Hepatocyte (in vitro differentiated cells): ENCODE data around the gene HDAC5. TPM values are rescaled to one million over a fixed set of nuclear protein-coding genes. Genes with fewer than 3 reads are reported as not detected.

ENCODE experiments used
- DNase-seq: peaks from one replicate; pipeline ENCODE4 v3.0.0-alpha.2; 2016; ENCODE audit warnings: low spot score
- H2AFZ ChIP-seq: fragments of 200-600 bp; sonication (generic); 2 replicates; pipeline ENCODE4 v1.6.0; 2016; ENCODE audit warnings: antibody characterized with exemption, mild to moderate bottlenecking
- H3K27ac ChIP-seq: fragments of 200-600 bp; sonication (generic); 2 replicates; pipeline ENCODE4 v1.5.1; 2016; ENCODE audit warnings: mild to moderate bottlenecking
- H3K27me3 ChIP-seq: fragments of 200-600 bp; sonication (generic); 2 replicates; pipeline ENCODE4 v1.6.1; 2016
- H3K36me3 ChIP-seq: fragments of 200-600 bp; sonication (generic); replicated peaks from 2 replicates; pipeline ENCODE4 v1.5.1; 2016; ENCODE audit warnings: low read depth; ENCODE audit not compliant: insufficient read depth
- H3K4me1 ChIP-seq: fragments of 200-600 bp; sonication (generic); 2 replicates; pipeline ENCODE4 v1.5.1; 2016; ENCODE audit warnings: mild to moderate bottlenecking, moderate library complexity; ENCODE audit not compliant: insufficient read depth
- H3K4me2 ChIP-seq: fragments of 200-600 bp; sonication (generic); 2 replicates; pipeline ENCODE4 v1.6.0; 2016
- H3K4me3 ChIP-seq: fragments of 200-600 bp; sonication (generic); 2 replicates; pipeline ENCODE4 v1.5.1; 2016; ENCODE audit warnings: mild to moderate bottlenecking
- H3K79me2 ChIP-seq: fragments of 200-600 bp; sonication (generic); 2 replicates; pipeline ENCODE4 v1.6.0; 2017; ENCODE audit warnings: mild to moderate bottlenecking
- H3K9me2 ChIP-seq: fragments of 200-600 bp; sonication (generic); replicated peaks from 2 replicates; pipeline ENCODE4 v1.6.0; 2017; ENCODE audit warnings: mild to moderate bottlenecking; ENCODE audit not compliant: insufficient read depth
- H3K9me3 ChIP-seq: fragments of 200-600 bp; sonication (generic); 2 replicates; pipeline ENCODE4 v1.5.1; 2016; ENCODE audit warnings: low read depth, mild to moderate bottlenecking
- H4K20me1 ChIP-seq: fragments of 200-600 bp; sonication (generic); 2 replicates; pipeline ENCODE4 v1.6.0; 2016; ENCODE audit warnings: mild to moderate bottlenecking; ENCODE audit not compliant: insufficient read depth, poor library complexity, severe bottlenecking
- EZH2 ChIP-seq: fragments of 200-600 bp; sonication (generic); IDR thresholded peaks from 2 replicates; pipeline ENCODE4 v1.6.1; 2016; ENCODE audit warnings: antibody characterized with exemption, mild to moderate bottlenecking, borderline replicate concordance
- EZH2phosphoT487 ChIP-seq: fragments of 200-600 bp; sonication (generic); IDR thresholded peaks from one replicate; pipeline ENCODE4 v1.6.1; 2018; ENCODE audit warnings: antibody characterized with exemption, mild to moderate bottlenecking, low read depth, moderate library complexity; ENCODE audit not compliant: unreplicated experiment, severe bottlenecking
- WGBS: methylation state at CpG from one replicate; pipeline ENCODE4 v1.1.6; 2016; ENCODE audit warnings: low lambda C conversion rate; ENCODE audit errors: missing lambda C conversion rate; 5-methylcytosine and 5-hydroxymethylcytosine counted together
- polyA plus RNA-seq: library from polyadenylated mRNA; unstranded; fragments of >200 nt; fragmentation: Nextera tagmentation; extraction: Ambion mirVana; gene quantifications from 2 replicates; pipeline ENCODE4 v1.2.1, GENCODE V29; 2016
- total RNA-seq: library from RNA; depleted of rRNA; stranded (reverse); fragments of >200 nt; gene quantifications from 2 replicates; pipeline ENCODE4 v1.2.3, GENCODE V29; 2014
- TF ChIP-seq, protein P1 (sequence below): fragments of 200-600 bp; sonication (generic); IDR thresholded peaks from 2 replicates; pipeline ENCODE4 v1.5.1; 2016; ENCODE audit warnings: antibody characterized with exemption, mild to moderate bottlenecking; ENCODE audit not compliant: poor library complexity

Gene HDAC5
- total and polyA plus RNA-seq, 2 experiments from 2014 or later, result 33.9 to 42.7 TPM

DNA sequence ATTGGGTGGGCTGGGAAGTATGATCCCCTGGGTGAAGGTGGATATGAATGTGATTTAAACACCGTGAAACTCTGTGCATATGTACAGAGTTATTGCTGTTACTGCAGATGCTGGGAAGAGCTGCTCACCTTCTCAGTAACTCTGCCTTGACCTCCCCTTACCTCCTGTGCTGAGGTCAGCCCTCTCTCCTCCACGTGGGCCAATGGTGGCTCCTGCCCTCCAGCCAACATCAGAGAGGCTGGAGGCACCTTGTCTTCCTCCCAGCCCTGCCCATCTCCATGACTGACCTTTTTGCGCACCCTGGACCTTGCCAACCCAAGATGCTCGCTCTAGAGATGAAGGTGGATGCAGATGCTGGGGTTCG is 46.7 kb upstream of the HDAC5 start:
- H3K4me3 ChIP-seq, result no peak overlapping the region
- no peaks in the 10 kb centered on the region for H3K9me2 ChIP-seq
- H2AFZ ChIP-seq, result no peak overlapping the region
- peak overlapping the region; percentile 42 for H3K27ac ChIP-seq
- no peaks in the 10 kb centered on the region for H3K79me2 ChIP-seq
- TF ChIP-seq EZH2phosphoT487 (no peak), EZH2 (no peak)
- TF ChIP-seq, protein P1, sequence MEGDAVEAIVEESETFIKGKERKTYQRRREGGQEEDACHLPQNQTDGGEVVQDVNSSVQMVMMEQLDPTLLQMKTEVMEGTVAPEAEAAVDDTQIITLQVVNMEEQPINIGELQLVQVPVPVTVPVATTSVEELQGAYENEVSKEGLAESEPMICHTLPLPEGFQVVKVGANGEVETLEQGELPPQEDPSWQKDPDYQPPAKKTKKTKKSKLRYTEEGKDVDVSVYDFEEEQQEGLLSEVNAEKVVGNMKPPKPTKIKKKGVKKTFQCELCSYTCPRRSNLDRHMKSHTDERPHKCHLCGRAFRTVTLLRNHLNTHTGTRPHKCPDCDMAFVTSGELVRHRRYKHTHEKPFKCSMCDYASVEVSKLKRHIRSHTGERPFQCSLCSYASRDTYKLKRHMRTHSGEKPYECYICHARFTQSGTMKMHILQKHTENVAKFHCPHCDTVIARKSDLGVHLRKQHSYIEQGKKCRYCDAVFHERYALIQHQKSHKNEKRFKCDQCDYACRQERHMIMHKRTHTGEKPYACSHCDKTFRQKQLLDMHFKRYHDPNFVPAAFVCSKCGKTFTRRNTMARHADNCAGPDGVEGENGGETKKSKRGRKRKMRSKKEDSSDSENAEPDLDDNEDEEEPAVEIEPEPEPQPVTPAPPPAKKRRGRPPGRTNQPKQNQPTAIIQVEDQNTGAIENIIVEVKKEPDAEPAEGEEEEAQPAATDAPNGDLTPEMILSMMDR, result no peak
- H3K27me3 ChIP-seq, result no peaks in the 10 kb centered on the region
- H3K9me3 ChIP-seq, result no peaks in the 10 kb centered on the region
- DNase-seq, result no peak
- no peaks in the 10 kb centered on the region for H4K20me1 ChIP-seq
- 69% methylated on average over 5 of the region's 5 CpGs for WGBS
- peak overlapping the region; percentile 59 for H3K4me2 ChIP-seq
- H3K36me3 ChIP-seq, result no peaks in the 10 kb centered on the region
- H3K4me1 ChIP-seq, result peaks cover 14% of the 10 kb centered on the region

- H2AFZ ChIP-seq, result no peak overlapping the region
- no peaks in the 10 kb centered on the region for H4K20me1 ChIP-seq
- peaks cover 14% of the 10 kb centered on the region for H3K4me1 ChIP-seq
- H3K27me3 ChIP-seq, result no peaks in the 10 kb centered on the region
- WGBS, result 90% methylated on average over 7 of the region's 7 CpGs
- H3K4me3 ChIP-seq, result no peak overlapping the region
- no peak for DNase-seq
- H3K9me3 ChIP-seq, result no peaks in the 10 kb centered on the region
- TF ChIP-seq EZH2, result no peak
- TF ChIP-seq EZH2phosphoT487, result no peak
- TF ChIP-seq, protein P1, result no peak
- no peak overlapping the region for H3K4me2 ChIP-seq
- no peaks in the 10 kb centered on the region for H3K9me2 ChIP-seq
- no peaks in the 10 kb centered on the region for H3K36me3 ChIP-seq
- no peak overlapping the region for H3K27ac ChIP-seq
- H3K79me2 ChIP-seq, result no peaks in the 10 kb centered on the region
These were observed 43.9 kb upstream of the HDAC5 start for GRCh38 chr17:44167181-44167861.

DNA sequence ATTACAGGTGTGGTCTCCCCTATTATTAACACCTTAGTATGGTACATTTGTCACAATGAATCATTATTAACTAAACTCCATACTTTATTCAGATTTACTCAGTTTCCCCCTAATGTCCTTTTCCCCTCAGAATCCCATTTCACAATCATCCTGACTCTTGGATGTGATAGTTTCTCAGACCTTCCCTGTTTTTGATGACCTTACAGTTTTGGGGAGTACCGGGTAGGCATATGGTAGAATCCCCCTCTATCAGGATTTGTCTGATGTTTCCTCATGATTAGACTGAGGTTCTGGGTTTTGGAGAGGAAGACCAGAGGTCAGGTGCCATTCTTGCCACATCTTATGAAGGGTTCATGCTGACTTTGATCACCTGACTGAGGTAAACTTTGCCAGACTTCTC is 41.0 kb upstream of the HDAC5 start:
- whole genome bisulfite sequencing, result 100% methylated on average over 1 of the region's 1 CpG
- Histone ChIP-seq H3K4me2 (no peak overlapping the region), H2AFZ (no peak overlapping the region), H3K4me1 (no peaks in the 10 kb centered on the region), H3K27ac (no peak overlapping the region), H3K4me3 (no peak overlapping the region), H3K9me3 (no peaks in the 10 kb centered on the region), H3K27me3 (no peaks in the 10 kb centered on the region), H3K36me3 (no peaks in the 10 kb centered on the region), H3K79me2 (no peaks in the 10 kb centered on the region), H4K20me1 (no peaks in the 10 kb centered on the region), H3K9me2 (no peaks in the 10 kb centered on the region)
- no peak for DNase-seq
- TF ChIP-seq EZH2 (no peak), EZH2phosphoT487 (no peak)
- TF ChIP-seq, protein P1, result no peak
